HG03064 (cell line): Measurements from ENCODE around the gene URAD.
A peak's percentile ranks its signal among the peaks of the same experiment; 100 is the strongest.
"Not testable (repeated sequence)": the region's sequence is repeated elsewhere in the genome, so short reads cannot be mapped to it uniquely, and the experiment has no call there.

Source experiments
- ATAC-seq: cut with Tn5 transposase; IDR thresholded peaks from one replicate; pipeline ENCODE4 v1.9.1; 2021; ENCODE audit warnings: low read depth; ENCODE audit not compliant: unreplicated experiment

Gene URAD

GRCh38 chr13:27988520-27988919 lies at the start of gene URAD:
Gene URAD (minus strand): TSS chr13:27988693. CDS start chr13:27988637, 56 bp downstream.
- ATAC-seq, result no peak

- ATAC-seq, result no peak
These were observed 48.9 kb upstream of the URAD start for GRCh38 chr13:28037399-28037798.

- ATAC-seq, result no peak
These were observed 46.8 kb upstream of the URAD start for GRCh38 chr13:28035146-28035782.

GRCh38 chr13:28033894-28034655 lies 45.6 kb upstream of the URAD start:
- ATAC-seq, result no peak

GRCh38 chr13:28032438-28032837 lies 43.9 kb upstream of the URAD start:
- not testable (repeated sequence) for ATAC-seq

GRCh38 chr13:28031896-28032288 lies 43.4 kb upstream of the URAD start:
- ATAC-seq, result no peak

GRCh38 chr13:28031220-28031895 lies 42.9 kb upstream of the URAD start:
- no peak for ATAC-seq

GRCh38 chr13:28027607-28028364 lies 39.3 kb upstream of the URAD start:
- no peak for ATAC-seq

GRCh38 chr13:28027071-28027470 lies 38.6 kb upstream of the URAD start:
- no peak for ATAC-seq

- ATAC-seq, result no peak
These were observed 38.0 kb upstream of the URAD start for GRCh38 chr13:28026508-28026907.

- no peak for ATAC-seq
These were observed 34.5 kb upstream of the URAD start for GRCh38 chr13:28022848-28023518.

- no peak for ATAC-seq
These were observed 25.8 kb upstream of the URAD start for GRCh38 chr13:28014301-28014700.

GRCh38 chr13:28013482-28013881 lies 25.0 kb upstream of the URAD start:
- ATAC-seq, result no peak

GRCh38 chr13:28012896-28013295 lies 24.4 kb upstream of the URAD start:
- peak; percentile 86 for ATAC-seq

- ATAC-seq, result no peak
These were observed 23.9 kb upstream of the URAD start for GRCh38 chr13:28012383-28012782.

GRCh38 chr13:28010046-28010445 lies 21.6 kb upstream of the URAD start:
- ATAC-seq, result no peak

- not testable (repeated sequence) for ATAC-seq
These were observed 16.5 kb upstream of the URAD start for GRCh38 chr13:28005016-28005415.

- no peak for ATAC-seq
These were observed 14.6 kb upstream of the URAD start for GRCh38 chr13:28002886-28003698.

- no peak for ATAC-seq
These were observed 13.5 kb upstream of the URAD start for GRCh38 chr13:28001837-28002473.
